ENCODE results near the gene TBX1. TPM values are rescaled to one million over a fixed set of nuclear protein-coding genes. Genes with fewer than 3 reads are reported as not detected.

TBX1 gene
- total and polyA plus RNA-seq, 2 of the 8 experiments (the other 6 are each of a cell fraction or from before 2014, with no cell fraction given), result 0.28 TPM; not detected in 1

DNA sequence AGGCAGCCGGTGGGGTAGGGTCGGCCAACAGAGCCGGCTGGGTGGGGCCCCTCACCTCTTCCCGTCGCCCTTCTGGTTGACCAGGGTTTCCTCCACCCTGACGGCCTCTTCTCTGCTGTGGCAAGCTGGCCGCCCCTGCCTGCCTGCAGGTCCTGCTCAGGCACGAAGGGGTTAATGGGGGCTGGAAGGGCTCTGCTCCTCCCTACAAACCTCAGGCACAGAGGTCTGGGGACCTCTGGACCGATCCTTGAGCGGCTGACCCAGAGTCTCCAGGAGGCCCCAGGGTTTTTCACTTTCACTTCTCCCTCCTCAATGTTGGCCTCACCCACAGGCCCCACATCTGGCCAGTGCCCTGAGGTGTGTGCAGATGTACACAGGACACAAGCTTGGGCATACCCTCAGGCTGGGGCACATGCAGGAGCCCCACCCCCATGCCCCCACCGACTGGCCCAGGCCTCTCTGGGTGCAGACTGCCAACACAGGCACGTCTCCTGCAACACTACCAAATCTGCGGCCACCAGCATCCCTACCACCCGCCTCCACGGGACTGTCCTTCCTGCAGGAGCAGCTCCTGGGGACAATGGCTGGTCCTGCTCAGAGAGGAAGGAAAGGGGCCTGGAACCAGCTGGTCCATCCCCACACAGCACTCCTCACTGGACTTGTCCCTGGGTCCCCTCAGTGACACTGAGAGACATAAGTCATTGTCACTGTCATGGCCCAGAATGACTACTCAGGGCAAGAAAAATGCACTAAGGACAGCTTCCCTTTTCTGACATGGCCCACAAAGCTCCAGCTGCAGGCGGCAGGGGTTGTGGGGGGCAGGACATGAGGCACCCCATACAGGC is 3.2 kb upstream of the TBX1 start (continued):
- TF ChIP-seq NANOG (IDR thresholded peaks at IDR 0.05; ENCODE audit: insufficient read depth, low read depth, low read length, poor library complexity, severe bottlenecking) (no peak), FOSL1 (IDR thresholded peaks at IDR 0.05; ENCODE audit: insufficient read depth, low read depth, low read length) (no peak), RNF2 (IDR thresholded peaks at IDR 0.05; ENCODE audit: borderline replicate concordance, low read depth, low read length, missing control alignments, poor library complexity, severe bottlenecking) (peak; percentile 8), EP300 (IDR thresholded peaks at IDR 0.05; ENCODE audit: borderline replicate concordance in 1 of 2, low read depth in 2 of 2, low read length in 2 of 2) (no peak), NRF1 (IDR thresholded peaks at IDR 0.05; ENCODE audit: low read depth, low read length) (no peak), EZH2 (IDR thresholded peaks at IDR 0.05; ENCODE audit: low read depth, low read length, severe bottlenecking) (peak; percentile 70), SIX5 (IDR thresholded peaks at IDR 0.05; ENCODE audit: low read depth, low read length) (no peak)
